GM23338 (cell line): ENCODE measurements around the gene GPR149.

ENCODE experiments used
- POLR2AphosphoS5 ChIP-seq: IDR thresholded peaks from 2 replicates; pipeline ENCODE4 v1.6.1; 2016; ENCODE audit warnings: antibody characterized with exemption, low read depth
- TF ChIP-seq, protein P1 (sequence below), 2 experiments: fragments of 200-600 bp in 1 of 2; sonication (generic) in 1 of 2; conservative IDR thresholded peaks; 2 replicates each; pipeline versions ENCODE4 v1.5.1 to v1.6.1; 2016 to 2017; ENCODE audit warnings: antibody characterized with exemption in 2 of 2, low read depth in 2 of 2, mild to moderate bottlenecking in 2 of 2, moderate library complexity in 1 of 2

DNA sequence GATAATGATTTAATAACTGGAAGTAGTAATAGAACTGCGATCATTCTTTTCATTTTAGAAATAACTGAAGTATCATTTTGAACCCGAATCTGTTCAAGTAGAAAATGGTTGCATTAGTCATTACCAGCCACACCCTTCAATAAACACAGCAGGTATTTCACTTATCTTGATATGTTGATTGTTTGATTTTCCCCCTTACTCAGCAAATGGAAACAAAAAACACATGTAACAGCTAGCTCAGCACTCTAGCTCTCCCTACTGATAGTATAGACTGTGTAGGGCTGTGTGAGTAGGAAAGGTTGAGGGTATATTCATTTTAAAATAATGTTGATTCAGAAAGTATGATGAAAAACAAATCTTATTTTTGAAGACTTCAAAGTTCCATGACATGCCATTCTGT is 1.1 kb upstream of the GPR149 start:
- TF ChIP-seq, protein P1, sequence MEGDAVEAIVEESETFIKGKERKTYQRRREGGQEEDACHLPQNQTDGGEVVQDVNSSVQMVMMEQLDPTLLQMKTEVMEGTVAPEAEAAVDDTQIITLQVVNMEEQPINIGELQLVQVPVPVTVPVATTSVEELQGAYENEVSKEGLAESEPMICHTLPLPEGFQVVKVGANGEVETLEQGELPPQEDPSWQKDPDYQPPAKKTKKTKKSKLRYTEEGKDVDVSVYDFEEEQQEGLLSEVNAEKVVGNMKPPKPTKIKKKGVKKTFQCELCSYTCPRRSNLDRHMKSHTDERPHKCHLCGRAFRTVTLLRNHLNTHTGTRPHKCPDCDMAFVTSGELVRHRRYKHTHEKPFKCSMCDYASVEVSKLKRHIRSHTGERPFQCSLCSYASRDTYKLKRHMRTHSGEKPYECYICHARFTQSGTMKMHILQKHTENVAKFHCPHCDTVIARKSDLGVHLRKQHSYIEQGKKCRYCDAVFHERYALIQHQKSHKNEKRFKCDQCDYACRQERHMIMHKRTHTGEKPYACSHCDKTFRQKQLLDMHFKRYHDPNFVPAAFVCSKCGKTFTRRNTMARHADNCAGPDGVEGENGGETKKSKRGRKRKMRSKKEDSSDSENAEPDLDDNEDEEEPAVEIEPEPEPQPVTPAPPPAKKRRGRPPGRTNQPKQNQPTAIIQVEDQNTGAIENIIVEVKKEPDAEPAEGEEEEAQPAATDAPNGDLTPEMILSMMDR (conservative IDR thresholded peaks at IDR 0.05; ENCODE audit: low read depth in 2 of 2), result no peak
- no peak for TF ChIP-seq POLR2AphosphoS5
